Measurements from ENCODE around the gene TMC8. TPM values are rescaled to one million over a fixed set of nuclear protein-coding genes. Genes with fewer than 3 reads are reported as not detected.
A peak's percentile ranks its signal among the peaks of the same experiment; 100 is the strongest.

The TMC8 gene
- total RNA-seq, 6 donors from 2014 or later: 10.8 to 65.0 (median 33.8) TPM

GRCh38 chr17:78163881-78164747 is 33.5 kb downstream of the TMC8 start:
- no peak for ATAC-seq (ENCODE audit: low FRiP score in 2 of 2)
- DNase-seq: no peak
- Histone ChIP-seq H3K27me3 (no peaks in the 10 kb centered on the region), H3K4me3 (no peak overlapping the region), H3K36me3 (no peaks in the 10 kb centered on the region), H3K4me1 (peaks cover 2 to 9% (median 5%) of the 10 kb centered on the region in 4 donors), H3K9me3 (no peaks in the 10 kb centered on the region), H3K27ac (no peak overlapping the region)
- WGBS, 2 donors: 57 to 70% methylated on average over 7 to 22 of the region's 22 CpGs
- no peak for TF ChIP-seq POLR2A (IDR thresholded peaks at IDR 0.05)
- no peak for TF ChIP-seq CTCF (IDR thresholded peaks at IDR 0.05)
- no peak for TF ChIP-seq POLR2AphosphoS5 (IDR thresholded peaks at IDR 0.05)
- TF ChIP-seq EP300 (IDR thresholded peaks at IDR 0.05): no peak

GRCh38 chr17:78164748-78165607 is 34.4 kb downstream of the TMC8 start:
- TF ChIP-seq POLR2AphosphoS5 (IDR thresholded peaks at IDR 0.05) (no peak), CTCF (IDR thresholded peaks at IDR 0.05) (no peak)
- H3K27me3 ChIP-seq: no peaks in the 10 kb centered on the region
- H3K9me3 ChIP-seq: no peaks in the 10 kb centered on the region
- WGBS, 2 donors: 97 to 99% methylated on average over 12 to 15 of the region's 16 CpGs
- no peak overlapping the region for H3K4me3 ChIP-seq
- no peaks in the 10 kb centered on the region for H3K36me3 ChIP-seq
- ATAC-seq (ENCODE audit: low FRiP score in 2 of 2): no peak
- no peak for DNase-seq
- no peak overlapping the region for H3K27ac ChIP-seq
- peaks cover 8 to 18% (median 13%) of the 10 kb centered on the region in 4 donors for H3K4me1 ChIP-seq

GRCh38 chr17:78166416-78166815 is 35.8 kb downstream of the TMC8 start:
- 62 to 74% methylated on average over 6 of the region's 6 CpGs for WGBS, 2 donors
- TF ChIP-seq POLR2AphosphoS5 (IDR thresholded peaks at IDR 0.05): no peak
- TF ChIP-seq EP300 (IDR thresholded peaks at IDR 0.05): no peak
- TF ChIP-seq POLR2A (IDR thresholded peaks at IDR 0.05): no peak
- TF ChIP-seq CTCF (IDR thresholded peaks at IDR 0.05): no peak
- no peaks in the 10 kb centered on the region for H3K9me3 ChIP-seq
- no peak overlapping the region for H3K27ac ChIP-seq
- peaks cover 0 to 11% (median 3%) of the 10 kb centered on the region in 4 donors for H3K36me3 ChIP-seq
- no peak for DNase-seq
- H3K27me3 ChIP-seq: no peaks in the 10 kb centered on the region
- H3K4me3 ChIP-seq: no peak overlapping the region
- H3K4me1 ChIP-seq: peaks cover 21 to 32% (median 26%) of the 10 kb centered on the region in 4 donors
- ATAC-seq (ENCODE audit: low FRiP score in 2 of 2): no peak

- WGBS, 2 donors: 0% methylated on average over 11 to 27 of the region's 84 CpGs
- Histone ChIP-seq H3K4me1 (peaks cover 41 to 52% (median 46%) of the 10 kb centered on the region in 4 donors), H3K4me3 (peak within 1 kb of the TSS; percentile 67 to 95 (median 88)), H3K27me3 (no peaks in the 10 kb centered on the region), H3K36me3 (peaks cover 0 to 29% (median 14%) of the 10 kb centered on the region in 4 donors), H3K9me3 (no peaks in the 10 kb centered on the region), H3K27ac (peak within 1 kb of the TSS; percentile 95)
- TF ChIP-seq POLR2AphosphoS5 (IDR thresholded peaks at IDR 0.05) (peak; percentile 77 to 87), EP300 (IDR thresholded peaks at IDR 0.05) (no peak), POLR2A (IDR thresholded peaks at IDR 0.05) (peak in 3 of 4 donors; percentile 68 to 98 (median 88)), CTCF (IDR thresholded peaks at IDR 0.05) (peak in 3 of 6 experiments; percentile 25 to 41 (median 34))
- DNase-seq: peak; percentile 90 to 99
- peak; percentile 75 to 83 for ATAC-seq (ENCODE audit: low FRiP score in 2 of 2)
These were observed 37.8 kb downstream of the TMC8 start, which contains the start of gene SYNGR2 for GRCh38 chr17:78168242-78168902. Gene SYNGR2, plus strand, starts transcription at chr17:78168581. Its CDS starts 36 bp downstream, at chr17:78168617.

Data from upper lobe of left lung (tissue), 6 donors.